ENCODE results near the gene AHCTF1. TPM values are rescaled to one million over a fixed set of nuclear protein-coding genes. Genes with fewer than 3 reads are reported as not detected.
A peak's percentile ranks its signal among the peaks of the same experiment; 100 is the strongest.

AHCTF1 gene, protein sequence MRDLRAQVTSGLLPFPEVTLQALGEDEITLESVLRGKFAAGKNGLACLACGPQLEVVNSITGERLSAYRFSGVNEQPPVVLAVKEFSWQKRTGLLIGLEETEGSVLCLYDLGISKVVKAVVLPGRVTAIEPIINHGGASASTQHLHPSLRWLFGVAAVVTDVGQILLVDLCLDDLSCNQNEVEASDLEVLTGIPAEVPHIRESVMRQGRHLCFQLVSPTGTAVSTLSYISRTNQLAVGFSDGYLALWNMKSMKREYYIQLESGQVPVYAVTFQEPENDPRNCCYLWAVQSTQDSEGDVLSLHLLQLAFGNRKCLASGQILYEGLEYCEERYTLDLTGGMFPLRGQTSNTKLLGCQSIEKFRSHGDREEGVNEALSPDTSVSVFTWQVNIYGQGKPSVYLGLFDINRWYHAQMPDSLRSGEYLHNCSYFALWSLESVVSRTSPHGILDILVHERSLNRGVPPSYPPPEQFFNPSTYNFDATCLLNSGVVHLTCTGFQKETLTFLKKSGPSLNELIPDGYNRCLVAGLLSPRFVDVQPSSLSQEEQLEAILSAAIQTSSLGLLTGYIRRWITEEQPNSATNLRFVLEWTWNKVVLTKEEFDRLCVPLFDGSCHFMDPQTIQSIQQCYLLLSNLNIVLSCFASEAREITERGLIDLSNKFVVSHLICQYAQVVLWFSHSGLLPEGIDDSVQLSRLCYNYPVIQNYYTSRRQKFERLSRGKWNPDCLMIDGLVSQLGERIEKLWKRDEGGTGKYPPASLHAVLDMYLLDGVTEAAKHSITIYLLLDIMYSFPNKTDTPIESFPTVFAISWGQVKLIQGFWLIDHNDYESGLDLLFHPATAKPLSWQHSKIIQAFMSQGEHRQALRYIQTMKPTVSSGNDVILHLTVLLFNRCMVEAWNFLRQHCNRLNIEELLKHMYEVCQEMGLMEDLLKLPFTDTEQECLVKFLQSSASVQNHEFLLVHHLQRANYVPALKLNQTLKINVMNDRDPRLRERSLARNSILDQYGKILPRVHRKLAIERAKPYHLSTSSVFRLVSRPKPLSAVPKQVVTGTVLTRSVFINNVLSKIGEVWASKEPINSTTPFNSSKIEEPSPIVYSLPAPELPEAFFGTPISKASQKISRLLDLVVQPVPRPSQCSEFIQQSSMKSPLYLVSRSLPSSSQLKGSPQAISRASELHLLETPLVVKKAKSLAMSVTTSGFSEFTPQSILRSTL (N-terminal part only)
- polyA plus RNA-seq (ENCODE audit: insufficient read length), result 27.6 TPM

DNA sequence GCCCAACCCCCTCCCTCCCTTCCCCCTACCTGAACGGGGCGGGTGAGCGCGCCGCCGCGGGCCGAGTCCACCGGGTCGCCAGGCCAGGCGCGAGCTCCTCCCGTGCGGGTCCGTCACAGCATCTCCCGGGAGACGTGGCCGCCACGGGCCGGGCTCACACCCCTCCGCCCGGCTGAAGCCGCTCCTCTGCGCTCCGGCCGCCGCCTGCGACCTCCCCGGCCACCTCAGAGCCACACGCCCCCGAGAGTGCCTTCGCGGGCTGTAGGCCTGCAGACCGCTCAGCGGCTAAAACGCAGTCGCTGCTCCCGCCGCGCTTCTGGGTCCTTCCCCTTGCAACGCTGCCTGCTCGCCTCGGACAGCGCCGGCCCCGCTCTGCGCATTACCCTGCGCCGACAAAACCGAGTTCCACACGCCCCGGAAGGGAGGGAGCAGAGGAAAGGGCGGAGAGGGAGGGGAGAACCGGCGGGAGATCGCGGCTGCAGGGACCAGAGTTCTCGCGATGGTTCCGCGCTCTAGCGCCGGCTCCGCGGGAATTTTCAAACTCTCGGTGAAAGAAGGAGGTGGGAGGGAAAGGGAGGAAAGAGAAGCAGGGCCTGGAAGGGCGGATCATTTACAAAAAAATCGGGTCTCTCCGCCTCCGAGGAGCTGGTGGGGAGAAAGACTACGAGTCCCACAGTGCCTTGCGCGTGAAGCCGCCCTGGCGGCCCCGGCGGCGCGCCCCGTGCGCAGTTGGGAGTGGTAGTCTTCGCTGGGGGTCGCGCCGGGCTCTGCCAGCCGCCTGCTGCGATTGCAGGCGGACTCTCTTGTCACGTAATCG, at the start of gene AHCTF1:
Gene AHCTF1, minus strand, starts transcription at position 400 of the 817 bp plus-strand sequence. CDS start 13,578 bp downstream, outside the sequence.
- peak; percentile 98 for DNase-seq

DNA sequence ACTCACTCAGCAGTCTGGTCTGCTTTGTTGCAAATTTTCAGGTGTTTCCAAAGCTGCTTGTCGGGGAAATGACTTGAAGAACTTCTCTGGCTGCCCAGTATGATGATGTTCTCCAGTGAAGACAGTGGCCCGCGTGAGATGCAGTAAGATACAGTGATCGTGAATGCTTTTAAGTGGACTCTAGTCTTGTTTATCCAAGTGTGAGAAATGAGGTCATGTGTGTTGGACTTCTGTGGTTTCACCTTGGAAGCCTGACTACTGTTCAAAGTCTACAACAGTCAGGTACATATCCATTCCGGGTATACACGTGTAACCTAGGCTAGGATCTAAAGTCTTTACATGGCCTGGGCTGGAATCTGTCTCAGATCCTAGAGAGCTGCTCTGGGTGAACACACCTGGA, 47.0 kb upstream of the AHCTF1 start:
- no peak for DNase-seq

DNA sequence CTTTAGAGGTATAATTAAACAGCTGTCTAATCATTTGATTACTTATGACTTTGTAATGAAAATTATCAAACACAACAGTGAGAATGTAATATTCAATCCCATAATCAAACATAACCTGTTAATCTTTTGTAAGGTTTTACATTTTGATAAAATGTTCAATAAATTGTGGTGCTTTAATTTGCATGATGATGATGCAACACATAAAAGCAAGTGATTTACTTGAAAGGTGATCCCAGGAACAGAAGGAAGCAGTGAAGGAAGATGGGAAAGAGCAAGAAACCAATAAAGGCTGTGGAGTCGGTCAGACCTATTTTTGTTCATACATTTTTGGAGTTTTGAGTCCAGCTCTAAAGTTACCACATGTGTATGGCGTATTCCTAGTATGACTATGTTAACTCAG, 46.5 kb upstream of the AHCTF1 start:
- DNase-seq, result no peak

DNA sequence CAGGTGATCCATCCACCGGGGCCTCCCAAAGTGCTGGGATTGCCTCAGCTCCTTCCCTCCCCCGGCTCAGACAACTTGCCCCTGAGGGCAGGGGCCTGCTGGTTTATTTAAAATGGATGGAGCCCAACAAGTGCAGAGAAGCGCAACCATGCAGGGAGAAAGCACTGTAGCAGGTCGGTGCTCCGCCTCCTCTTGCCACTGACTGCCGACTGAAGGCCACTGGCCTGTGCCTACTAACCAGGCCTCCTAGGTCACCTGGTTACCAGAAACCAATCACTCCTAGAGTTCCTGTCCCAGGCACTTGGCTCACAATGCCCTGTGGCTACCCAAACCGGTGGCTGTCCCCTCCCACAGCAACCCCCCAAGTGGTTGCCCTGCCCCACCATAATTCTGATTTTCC, 40.2 kb upstream of the AHCTF1 start:
- no peak for DNase-seq

DNA sequence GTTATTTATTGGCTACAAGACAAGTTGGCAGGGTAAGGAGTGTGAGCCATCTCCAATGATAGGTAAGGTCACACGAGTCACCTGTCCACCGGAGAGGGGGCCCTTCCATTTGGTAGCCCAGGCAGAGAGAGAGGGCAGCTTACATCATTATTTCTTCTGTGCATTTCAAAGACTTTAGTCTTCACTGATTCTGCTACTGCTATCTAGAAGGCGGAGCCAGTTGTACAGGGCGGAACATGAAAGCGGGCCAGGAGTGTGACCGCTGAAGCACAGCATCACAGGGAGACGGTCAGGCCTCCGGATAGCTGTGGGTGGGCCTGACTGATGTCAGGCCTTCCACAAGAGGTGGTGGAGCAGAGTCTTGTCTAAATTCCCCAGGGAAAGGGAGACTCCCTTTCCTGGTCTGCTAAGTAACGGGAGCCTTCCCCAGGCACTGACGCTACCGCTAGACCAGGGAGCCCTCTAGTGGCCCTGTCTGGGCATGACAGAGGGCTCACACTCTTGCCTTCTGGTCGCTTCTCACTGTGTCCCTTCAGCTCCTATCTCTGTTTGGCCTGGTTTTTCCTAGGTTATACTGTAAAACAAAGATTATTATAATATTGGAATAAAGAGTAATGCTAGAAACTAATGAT, 39.5 kb upstream of the AHCTF1 start:
- no peak for DNase-seq

DNA sequence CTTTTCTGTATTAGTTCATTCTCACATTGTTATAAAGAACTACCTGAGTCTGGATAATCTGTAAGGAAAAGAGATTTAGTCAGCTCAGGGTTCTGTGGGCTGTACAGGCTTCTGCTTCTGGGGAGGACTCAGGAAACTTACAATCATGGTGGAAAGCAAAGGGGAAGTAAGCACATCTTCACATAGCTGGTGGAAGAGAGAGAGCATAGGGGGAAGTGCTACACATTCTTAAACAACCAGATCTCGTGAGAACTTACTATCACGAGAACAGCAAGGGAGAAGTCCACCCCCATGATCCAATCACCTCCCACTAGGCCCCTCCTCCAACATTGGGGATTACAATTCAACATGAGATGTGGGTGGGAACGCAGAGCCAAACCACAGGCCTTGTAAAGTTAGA, 37.9 kb upstream of the AHCTF1 start:
- DNase-seq, result no peak

DNA sequence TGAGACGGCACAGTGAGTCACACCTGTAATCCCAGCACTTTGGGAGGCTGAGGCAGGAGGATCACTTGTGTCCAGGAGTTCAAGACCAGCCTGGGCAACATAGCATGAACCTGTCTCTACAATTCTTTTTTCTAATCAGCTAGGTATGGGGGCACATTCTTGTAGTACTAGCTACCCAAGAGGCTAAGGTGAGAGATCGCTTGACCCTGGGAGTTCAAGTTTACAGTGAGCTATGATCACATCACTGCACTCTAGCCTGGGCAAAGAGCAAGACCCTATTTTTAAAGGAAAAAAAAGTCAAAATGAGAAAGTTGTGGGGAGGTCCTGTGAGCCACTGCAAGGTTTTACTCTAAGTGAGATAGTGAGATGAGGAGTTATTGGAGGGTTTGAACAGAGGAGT, 34.8 kb upstream of the AHCTF1 start:
- no peak for DNase-seq

DNA sequence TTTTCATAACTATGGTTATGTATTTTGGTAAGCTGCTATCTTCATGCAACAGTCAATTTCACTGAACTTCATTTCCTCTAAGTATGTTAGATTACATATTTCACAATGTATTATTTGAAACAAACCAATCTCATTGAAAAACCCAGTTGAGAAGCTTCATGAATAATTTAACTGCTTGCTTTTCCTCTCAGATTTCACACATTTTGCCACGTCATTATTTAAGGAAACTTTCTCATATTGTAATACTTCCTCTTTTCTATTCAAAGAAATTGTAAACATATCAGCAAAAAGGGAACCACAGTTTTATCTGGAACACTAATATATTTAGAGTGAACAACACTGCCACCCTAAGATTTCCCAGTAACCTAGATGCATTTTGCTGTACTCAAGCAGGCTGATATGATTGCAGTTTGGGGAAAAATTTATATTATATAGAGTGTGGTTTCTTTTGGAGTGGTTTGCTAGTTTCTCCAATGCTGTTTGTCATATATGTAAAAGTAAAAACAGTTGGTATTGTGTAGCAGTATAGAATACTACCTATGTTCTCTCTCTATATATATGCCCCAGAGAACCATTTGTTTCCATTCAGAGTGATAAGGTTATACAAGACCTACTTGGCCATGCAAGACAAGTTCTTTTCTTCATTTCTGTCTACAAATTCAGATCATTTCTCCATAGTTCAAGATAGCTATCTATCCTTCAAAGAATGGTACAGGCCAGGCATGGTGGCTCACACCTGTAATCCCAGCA, 28.4 kb upstream of the AHCTF1 start:
- peak; percentile 3 for DNase-seq

DNA sequence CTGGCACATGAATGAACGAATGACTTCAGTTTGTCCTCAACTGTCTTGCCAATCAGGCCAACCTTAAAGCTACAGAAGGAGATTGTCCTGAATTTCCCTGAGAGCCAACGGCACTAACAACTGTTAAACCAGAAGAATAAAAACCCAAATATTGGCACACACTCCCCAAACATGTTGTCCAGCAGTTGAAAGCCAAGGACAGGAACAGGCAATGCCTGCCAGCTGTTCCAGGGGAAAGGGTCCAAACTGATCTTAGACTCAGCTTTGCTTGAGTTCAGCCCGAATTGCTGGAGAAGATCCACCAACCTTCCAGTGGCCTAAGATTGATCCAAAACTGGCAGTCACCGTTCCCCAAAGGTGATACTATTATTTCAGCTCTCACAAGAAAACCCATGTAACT, 22.4 kb upstream of the AHCTF1 start:
- DNase-seq, result no peak

DNA sequence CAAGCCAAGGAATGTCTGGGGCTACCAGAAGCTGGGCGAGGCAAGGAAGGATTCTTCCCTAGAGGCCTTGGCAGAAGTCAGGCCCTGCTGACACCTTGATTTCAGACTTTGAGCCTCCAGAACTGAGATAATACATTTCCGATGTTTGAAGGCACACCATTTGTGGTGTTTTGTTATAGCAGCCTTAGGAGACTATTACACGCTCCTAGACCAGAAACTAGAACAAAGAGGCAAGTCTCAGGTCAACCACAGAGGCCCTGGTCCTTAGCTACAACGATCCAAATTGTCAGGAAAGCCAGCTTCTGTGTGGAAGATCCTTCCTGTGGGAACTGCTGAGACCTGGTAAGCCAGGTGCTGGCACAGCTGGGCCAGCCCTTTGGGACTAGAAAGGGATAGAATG, 19.7 kb upstream of the AHCTF1 start:
- DNase-seq, result no peak

DNA sequence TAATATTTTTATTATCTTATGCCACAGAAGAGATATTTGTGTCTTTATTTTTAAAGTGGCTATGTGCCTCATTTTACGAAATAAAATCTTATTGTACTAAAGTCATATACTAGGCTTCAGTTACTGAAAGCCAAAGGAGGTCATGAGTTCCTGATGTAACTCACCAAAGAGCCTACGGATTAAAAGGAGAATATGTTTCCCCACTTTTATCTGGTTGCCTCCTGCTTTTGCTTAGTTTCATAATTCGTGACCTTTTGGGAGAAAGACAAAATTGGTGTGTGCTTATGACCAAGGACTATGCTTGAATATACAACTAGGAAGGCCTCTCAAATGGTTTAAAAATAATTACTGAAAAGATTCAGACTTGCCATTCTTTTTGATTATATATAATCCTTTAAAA, 18.2 kb upstream of the AHCTF1 start:
- no peak for DNase-seq

DNA sequence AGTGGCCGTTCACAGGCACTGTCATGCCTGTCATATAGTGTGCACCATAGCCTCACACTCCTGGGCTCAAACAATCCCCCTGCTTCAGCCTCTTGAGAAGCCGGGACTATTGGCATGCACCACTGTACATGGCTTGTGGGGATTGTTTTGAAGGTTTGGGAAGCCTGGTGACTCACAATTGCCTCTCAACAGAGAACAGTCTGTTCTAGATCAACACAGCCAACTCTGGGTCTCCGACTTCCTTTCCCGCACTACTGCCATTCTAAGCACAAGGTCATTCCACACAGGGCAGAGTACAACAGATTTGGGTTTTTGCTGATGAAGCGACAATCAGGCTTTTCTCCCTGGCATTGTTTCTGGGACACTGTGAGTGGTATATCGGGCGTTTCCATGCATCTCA, 15.5 kb upstream of the AHCTF1 start:
- DNase-seq, result no peak

DNA sequence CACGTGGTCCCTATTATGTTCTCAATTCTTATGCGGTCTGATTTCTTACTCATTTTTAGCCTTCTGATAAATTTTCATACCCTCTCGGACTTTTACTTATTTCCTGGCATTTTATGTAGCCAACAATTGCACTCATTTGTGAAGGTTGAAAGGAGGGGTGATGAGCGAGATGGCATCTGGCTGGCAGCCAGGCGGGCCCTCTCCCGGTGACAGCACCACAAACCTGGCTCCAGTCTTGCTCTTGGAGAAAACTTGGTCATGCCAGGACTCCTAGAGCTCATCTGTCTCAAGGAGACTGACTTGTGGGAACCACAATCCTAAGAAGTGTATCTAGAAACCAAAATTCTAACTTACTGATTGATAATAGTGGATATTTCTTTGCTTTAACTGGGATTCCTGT, 14.6 kb upstream of the AHCTF1 start:
- no peak for DNase-seq

DNA sequence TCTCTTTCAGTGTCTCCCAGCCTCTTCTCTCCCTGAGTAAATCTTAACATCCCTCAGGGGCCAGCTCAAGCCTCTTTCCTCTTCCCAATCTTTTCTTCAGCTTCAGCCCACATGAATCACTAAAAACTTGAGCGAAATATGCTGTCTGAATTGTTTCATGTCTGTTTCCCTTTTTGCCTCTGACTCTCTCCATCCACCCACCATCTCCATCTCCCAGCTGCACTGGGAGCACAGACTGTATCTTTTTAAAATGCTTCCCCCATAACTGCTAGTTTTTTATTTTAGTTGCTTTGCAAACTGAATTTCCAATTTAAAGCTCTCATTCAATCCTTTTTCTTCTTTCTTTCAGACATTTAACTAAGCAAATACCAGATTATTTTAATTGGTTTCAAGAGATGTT, 3.0 kb upstream of the AHCTF1 start:
- no peak for DNase-seq

DNA sequence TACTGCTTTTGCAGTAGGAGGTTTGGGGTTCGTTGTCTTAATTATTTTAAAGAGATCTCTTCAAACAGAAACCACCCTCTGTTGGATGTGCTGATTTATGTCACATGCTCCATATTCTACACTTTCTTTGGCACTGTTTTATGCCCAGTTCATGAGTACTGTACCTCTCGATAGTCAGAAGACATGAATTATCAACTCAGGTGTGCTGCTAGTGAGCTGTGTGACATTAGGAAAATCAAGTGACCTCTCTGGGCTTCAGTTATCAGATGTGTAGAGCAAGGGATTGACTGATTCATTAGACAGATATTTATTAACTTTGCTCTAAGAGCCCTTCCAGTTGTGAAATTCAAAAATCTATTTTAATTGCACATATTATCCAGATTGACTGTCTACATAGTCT, 2.1 kb upstream of the AHCTF1 start:
- DNase-seq, result no peak

DNA sequence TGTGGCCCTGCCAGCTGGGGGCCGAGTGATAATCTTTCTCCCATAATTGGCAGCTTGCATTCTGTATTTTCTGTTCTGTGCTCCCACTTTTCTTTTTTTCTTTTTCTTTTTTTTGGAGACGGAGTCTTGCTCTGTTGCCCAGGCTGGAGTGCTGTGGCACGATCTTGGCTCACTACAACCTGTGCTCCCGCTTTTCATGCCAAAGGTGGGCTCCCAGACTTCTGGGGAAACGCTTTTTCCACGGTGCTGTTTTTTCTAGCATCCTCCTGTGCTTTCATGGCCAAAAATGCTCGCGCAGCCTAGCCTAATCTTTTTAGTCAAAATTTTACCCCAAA, 585 bp upstream of the AHCTF1 start:
- DNase-seq, result no peak

DNA sequence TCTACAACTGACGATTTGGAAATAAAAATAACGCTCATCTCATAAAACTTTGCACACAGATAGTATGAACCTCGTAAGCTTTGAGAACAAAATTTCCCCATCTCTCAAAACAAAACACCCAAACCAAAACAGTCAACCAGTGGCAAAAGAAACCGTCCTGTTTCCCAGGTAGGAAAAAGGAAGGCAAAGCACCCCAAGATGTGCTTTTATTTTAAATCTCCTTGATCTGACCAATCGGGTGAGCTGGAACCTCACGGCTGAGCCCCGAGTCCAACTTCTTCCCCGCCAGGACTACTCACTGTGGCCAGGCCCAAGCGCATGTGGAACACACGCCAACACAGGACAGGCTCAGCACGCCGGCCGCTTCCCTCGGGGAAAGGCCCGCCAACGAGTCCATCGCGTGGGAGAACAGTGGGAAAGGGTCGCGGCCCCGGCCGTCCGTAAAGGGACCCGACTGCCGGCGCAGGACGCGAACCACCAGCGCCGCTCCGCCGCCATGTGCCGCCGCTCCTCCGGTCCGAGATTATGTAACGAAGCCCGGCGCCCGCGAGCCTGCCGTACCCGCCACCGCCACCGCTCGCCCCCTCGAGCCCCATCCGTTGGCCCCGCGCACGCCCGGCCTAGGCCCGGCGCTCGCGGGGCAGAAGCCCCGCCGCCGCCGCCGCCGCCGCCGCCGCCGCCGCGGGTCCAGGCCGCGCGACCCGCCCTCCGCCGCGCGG, 759 bp downstream of the AHCTF1 start:
- peak; percentile 65 for DNase-seq

DNA sequence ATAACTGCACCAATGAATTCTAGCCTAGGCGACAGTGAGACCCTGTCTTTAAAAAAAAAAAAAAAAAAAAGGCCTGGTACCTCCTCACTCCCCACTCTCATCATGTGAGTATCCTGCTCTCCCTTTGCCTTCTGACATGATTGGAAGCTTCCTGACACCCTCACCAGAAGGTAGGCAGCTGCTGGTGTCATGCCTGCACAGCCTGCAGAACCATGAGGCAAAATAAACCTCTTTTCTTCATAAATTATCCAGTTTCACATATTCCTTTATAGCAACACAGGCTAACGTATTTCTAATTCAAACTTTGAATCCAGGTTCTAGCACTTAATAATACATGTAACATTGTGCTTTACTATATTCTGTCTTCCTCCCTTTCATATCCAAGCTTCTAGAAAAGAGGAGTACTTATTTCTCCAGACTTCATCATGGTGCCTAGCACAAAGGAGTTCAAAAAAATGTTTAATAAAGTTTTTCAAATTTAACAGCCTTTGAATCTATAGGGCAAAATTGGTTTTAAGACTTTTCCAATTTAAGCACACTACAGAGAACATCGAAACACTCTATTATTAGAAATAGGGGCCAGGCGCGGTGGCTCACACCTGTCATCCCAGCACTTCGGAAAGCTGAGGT, 5.6 kb downstream of the AHCTF1 start:
- DNase-seq, result no peak

DNA sequence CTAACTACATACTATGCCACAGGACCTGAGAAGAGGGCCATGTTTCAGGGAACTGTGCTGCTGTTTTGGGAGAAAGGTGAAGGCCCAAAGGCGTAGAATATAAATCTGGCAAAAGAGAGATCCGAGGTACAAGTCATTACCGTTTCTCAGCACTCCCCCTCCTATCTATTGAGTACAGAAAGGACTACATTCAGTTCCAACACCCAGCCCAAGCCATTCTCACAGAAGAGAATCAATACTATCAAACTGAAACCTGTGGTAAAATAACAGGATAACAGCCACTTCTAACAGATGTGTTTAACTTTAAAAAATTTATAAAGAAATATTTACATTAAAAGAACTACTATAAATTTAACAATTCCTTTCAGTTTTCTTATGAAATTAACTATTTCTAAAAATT, 7.8 kb downstream of the AHCTF1 start:
- DNase-seq, result no peak

DNA sequence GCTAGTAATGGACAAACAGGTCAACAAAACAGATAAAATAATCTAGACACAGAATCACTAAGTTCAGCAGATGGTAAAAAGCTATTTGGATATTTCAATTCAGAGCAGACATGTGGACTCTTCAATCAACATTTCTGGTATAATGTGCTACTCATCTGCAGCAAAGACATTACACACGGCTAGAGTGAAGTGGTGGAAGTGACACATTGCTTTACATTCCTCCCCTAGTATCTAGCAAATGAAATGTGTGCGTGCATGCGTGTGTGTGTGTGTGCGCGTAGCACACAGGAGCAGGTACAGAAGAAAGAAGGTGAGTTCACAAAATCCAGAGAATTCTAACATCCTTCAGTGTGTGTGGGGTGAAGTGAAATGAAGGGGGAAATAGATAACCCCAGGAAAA, 8.3 kb downstream of the AHCTF1 start:
- no peak for DNase-seq

Measured in hindlimb muscle (tissue), 1 donor.